GM21360 (cell line): ENCODE data around the gene BICD1.
A peak's percentile ranks its signal among the peaks of the same experiment; 100 is the strongest.
"Not testable (repeated sequence)": the region's sequence is repeated elsewhere in the genome, so short reads cannot be mapped to it uniquely, and the experiment has no call there.

Experiments
- ATAC-seq: cut with Tn5 transposase; IDR thresholded peaks from one replicate; pipeline ENCODE4 v1.9.1; 2021; ENCODE audit warnings: mild to moderate bottlenecking, moderate library complexity; ENCODE audit not compliant: unreplicated experiment

The BICD1 gene

DNA sequence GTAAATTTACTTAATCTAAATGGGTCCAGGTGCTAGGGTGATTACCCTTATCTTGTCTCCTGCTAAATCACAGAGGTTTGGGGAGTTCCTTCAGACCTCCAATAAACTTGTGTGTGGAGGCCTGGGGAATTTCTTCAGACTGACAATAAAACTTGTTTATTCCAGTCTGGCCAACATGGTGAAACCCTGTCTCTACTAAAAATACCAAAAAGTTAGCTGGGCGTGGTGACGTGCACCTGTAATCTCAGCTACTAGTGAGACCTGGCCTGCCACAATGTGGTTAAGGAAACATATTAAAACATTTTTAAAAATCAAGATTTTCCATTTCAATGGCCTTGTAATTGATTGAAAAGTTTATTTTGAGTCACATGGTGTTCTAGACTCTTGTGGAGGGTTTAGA lies 165.8 kb downstream of the BICD1 start:
- ATAC-seq, result no peak

DNA sequence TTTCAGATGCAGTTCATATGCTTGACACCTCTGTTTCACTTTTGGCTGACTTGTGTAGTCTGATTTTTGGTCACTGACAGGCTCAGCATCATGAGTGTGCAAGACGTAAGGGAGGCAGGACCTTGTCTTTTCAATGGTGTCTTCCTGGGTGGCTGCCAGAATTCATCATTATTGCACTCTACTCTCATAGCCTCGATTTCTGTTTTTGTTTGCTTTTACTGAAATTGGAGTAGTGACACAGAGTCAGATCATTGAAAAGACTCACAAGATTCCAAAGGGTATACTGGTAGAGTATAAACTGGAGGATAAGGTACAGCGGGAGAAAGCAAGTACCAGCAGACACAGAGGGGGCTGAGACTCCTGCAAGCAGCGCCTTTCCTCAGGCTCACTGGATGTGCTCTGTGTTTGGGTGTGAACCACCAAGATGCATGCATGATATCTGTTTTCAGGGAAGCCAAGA lies 166.4 kb downstream of the BICD1 start:
- ATAC-seq, result peak; percentile 62

DNA sequence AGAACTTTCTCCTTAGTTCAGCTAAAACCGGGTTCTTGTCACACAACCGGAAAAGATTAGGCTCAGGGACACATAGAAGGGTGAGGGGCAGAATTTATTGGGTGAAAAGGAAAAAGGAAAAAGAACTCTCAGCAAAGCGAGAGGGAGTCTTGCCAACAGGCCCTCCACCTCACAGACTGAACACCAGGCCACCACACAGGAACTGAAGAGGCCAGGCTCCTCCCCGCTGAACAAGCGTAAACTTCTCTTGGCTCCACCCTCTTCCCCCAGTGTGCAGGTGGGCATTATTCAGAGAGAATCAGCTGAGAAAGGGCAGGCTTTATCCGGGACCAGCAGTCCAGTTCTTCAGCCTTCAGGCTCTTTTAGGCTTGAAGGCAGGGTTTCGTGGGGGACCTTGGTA lies 167.1 kb downstream of the BICD1 start:
- peak; percentile 77 for ATAC-seq

DNA sequence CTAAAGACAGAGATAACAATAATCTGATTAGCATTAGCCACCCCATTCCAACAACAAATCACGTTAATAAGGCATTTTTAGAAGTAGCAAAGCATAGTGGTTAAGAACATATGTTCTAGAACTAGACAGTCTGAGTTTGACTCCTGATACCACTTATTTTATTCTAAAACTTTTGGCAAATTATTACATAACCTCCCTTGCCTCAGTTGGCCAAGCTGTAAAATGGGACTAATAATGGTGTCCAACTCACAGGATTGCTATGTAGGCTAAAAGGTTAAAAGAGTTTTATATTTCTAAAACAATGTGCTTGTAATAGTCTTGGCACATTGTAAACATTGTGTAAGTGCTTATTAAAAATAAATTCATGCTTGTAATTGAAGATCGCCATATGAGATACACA lies 168.0 kb downstream of the BICD1 start:
- ATAC-seq, result no peak

DNA sequence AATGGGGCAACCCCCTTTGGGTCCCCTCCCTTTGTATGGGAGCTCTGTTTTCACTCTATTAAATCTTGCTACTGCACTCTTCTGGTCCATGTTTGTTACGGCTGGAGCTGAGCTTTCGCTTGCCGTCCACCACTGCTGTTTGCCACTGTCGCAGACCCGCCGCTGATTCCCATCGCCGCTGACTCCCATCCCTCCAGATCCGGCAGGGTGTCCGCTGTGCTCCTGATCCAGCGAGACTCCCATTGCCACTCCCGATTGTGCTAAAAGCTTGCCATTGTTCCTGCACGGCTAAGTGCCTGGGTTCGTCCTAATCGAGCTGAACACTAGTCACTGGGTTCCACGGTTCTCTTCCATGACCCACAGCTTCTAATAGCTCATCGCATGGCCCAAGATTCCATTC lies 168.9 kb downstream of the BICD1 start:
- ATAC-seq, result not testable (repeated sequence)

DNA sequence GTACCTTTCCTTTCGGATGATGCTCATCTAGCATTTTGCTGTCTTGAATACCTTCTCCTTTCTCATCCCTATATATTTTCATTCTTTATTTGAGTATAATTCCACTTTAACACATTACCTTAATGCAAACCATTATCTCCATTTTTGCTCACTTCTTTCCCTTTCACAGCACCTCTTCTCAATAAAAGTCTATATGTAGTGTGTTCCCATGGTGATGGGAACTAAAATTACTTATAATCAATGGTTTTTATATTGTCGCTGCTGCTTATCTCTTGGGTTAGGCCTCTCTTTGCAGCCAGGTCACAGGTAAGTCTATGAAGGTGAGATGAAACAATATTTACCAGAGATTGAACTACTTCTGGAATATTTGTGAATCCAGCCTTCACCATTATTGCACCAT lies 171.1 kb downstream of the BICD1 start:
- ATAC-seq, result no peak

DNA sequence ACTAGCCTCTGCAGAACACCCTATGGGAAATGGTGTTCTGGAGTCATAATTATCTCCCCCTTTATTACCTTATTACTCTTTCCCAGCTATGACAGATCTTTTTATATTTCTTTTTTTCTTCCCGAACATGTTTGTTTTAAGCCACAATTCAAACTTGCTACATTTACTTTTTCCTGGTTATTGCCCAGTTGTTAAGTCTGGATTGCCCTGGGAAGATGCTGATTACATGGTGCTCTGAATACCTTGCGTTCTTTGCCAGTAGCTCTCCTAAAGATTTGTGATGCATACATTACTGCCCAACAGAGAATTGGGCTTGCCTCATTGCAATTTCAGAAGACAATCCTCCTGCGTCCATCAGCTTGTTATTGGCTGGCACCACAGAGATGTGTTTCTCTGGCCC lies 174.5 kb downstream of the BICD1 start:
- ATAC-seq, result no peak

DNA sequence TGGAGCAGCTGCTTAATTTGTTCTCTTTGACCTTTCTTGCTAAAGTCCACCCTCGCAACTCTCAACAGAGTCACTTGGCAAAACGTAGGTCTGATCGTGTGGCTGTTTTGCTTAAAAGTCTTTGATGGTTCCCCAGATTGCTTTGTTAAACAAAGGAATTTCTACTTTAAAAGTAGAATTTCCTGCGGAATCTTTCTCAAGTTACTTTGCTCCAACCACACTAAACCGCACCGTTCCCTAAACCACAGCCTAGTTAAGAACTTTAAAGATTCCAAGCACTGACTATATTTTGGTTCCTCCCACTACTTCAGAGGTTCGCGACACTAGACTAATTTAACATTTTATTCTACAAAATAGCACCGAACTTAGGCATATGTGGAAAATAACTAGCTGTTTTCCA lies 177.9 kb downstream of the BICD1 start:
- no peak for ATAC-seq

DNA sequence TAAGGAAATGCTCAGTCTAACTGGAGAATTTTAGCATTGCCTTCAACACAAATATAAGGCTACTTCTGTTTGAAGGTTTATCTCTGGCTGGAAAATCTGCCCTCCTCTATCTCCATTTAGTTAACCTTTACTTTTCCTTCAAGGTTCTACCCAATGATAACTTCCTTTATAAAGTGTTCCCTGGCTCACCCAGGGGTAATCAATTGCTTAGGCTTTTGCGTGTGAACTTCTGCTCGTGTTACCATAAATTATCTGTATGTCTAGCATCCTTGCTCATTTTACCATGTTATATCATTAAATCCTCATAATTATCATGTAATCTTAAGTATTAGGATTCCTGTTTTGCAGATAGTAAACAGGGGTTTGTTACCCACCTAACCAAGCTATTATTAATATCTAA lies 178.4 kb downstream of the BICD1 start:
- no peak for ATAC-seq

DNA sequence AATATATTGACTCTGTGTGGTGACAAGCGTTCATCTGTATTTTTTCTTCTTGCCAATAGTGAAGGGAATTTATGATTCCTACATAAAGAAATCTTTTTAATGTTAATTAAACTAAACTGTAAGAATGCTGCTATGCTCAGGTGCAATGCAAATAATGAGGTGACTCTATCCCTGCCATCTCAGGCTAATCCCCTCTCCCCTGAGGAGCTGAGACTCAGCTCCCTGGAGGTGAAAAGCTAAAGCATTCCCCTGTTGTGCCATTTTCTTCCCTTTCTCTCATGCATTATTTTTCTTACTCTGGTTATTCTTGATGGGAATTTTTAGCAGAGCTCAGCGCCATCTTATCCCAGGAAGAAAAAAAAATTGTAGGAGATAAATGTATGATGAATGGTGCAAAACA lies 178.8 kb downstream of the BICD1 start:
- ATAC-seq, result no peak

DNA sequence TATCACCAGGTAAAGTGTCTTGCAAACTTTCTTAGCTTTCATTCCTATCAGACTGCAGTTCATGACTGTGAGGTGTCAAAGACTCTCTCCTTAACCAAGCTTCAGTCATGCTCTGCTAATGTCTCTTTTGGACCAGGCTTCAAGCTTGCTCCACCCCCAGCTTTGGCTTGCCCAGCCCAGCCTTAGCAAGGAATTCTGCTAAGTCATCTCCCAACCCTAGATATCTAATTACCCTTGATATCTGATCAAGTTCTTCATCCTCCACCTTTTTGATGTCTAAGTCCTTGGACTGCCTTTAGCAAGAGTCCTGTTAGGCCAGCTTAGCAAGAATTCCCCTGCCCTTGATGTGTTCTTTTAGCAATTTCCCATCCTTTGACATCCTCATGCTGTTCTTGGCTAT lies 183.8 kb downstream of the BICD1 start:
- ATAC-seq, result no peak

DNA sequence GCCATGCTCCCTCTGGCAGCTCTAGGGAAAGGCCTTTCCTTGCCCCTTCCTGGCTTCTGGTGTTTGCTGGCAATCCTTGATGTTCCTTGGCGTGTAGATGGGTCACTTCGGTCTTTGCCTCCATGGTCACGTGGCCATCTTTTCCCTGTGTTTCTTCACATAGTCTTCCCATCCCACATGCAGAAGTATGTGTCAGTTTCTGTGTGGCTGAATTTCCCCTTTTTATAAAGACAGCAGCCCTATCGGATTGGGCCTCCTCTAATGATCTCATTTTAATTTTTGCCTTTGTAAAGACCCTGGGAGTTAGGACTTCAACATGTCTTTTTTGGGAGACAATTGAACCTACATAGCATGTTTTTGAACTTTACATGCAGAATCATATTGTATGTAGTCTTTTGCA lies 185.5 kb downstream of the BICD1 start:
- no peak for ATAC-seq

DNA sequence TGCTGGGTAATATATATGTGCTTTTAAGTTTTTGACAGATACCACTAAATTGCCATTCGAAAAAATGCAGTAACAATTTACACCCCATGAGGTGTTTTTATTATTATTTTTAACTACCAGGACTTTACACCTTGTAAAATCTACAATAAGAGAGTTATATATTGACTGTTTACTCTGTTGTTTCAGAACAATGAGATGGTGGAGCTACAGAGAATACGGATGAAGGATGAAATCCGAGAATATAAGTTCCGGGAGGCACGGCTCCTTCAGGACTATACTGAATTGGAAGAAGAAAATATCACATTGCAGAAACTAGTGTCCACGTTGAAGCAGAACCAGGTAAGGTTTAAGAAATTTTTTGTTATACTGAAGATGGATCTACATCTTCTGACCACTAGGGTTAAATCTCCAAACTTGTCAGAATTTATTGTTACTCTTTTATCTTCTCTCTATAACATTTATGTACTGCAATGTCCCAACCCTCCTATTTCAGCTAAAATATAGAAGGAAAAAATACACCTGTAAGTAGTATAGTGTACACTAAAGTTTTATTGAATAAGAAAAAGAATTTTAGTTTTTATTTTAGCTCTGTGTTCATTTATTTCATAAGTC lies 187.3 kb downstream of the BICD1 start:
- ATAC-seq, result no peak

DNA sequence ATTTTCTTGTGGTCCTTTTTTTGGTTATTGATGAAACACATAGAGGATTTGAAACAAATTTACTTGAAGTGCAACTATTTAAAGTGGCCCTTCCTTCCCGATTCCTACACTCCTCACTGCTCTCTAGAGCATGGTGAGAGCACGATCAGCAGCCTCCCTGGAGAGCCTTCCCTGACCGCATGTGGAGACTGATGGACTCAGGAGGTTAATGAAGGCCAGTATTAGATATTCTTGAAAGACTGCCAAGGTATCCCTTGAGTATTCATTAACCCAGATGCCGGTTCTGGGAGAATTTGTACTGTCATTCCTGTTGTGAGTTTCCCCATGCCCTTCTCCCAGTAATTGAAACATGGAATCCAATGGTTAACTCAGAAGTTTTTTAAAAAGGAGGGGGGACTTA lies 189.9 kb downstream of the BICD1 start:
- no peak for ATAC-seq

DNA sequence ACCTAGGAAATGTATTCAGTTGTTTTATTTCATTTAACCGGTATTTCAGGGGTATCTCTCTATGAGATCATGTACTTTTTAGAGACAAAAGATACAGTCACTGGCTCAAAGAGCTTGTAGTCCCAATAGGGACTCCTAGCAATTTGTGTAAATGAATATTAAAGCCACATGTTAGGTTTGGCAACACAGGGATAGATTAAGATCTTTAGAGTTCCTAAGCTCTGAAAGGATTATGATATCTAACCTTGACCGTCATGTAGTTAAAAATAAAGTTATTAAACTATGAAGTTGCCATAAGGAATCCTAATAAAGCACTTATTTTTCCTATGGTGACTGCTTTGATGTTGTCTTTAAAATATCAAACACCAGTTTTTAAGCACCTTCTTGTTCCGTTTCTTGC lies 192.3 kb downstream of the BICD1 start:
- no peak for ATAC-seq

DNA sequence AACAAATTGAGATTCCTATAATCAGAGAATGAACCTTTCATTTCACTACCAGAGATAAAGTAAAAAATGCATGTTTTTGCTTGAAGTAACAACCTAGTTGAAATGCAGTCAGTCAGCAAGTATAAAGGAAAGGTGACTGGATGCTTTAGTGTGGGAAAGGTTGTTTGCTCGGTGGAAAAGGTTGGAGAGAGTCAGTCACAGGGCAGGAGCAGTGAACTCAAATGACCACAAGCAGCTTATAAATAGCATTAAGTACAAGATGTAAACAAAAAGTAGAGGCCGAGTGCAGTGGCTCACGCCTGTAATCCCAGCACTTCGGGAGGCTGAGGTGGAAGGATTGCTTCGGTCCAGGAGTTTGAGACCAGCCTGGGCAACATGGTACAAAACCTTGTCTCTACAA lies 194.6 kb downstream of the BICD1 start:
- ATAC-seq, result no peak

DNA sequence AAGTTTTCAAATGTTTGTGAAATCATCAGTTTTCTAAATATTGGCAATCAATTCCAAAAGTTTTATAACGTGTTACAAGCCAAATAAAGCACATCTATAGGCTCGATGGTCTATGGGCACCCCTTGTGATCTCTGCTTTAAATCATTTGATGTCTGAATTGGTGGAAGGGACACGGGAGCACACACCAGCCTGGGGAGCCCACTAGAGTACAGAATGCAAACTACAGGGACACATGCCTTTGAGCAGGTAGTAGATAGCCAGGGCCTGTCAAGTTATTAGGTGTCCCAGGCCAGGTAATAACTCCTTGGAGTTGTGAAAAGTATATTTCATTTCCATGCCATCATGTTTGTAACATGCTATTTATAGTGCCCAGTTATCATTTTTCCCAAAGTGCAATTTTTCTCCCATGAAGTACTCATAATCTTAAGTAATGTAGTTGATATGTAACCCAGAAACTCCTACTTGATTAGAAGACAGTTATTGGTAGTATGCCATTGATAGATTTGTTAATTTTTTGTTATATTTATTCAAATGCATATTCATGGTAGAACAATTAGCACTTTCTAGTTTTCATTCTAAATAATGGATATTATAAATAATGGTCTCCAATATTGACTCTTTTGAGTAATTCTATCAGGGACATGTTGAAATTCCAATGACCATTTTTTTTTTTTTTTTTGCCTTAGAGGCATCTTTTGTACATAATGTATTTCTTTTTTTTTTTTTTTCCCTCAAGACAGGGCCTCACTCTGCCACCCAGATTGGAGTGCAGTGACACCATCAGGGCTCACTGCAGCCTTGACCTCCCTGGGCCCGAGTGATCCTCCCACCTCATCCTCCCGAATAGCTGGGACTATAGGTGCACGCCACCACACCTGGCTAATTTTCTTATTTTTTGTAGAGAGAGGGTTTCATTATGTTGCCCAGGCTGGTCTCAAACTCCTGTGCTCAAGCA lies 195.8 kb downstream of the BICD1 start:
- ATAC-seq, result peak; percentile 82

DNA sequence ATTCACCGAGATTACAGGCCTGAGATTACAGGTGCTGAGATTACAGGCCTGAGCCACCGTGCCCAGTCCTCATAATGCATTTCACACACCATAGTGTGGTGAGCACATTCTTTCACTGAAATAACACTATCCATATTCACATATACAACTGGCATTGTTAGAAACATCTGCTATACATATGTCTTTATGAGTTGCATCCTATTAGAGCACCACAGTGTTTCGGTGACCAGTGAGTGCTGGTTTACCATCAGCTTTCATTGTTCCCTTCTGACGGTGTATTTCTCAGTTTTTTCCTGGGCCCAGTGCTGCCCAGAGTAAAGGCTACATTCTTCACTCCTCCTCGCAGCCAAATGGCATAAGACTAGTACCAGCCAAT lies 196.5 kb downstream of the BICD1 start:
- ATAC-seq, result no peak

DNA sequence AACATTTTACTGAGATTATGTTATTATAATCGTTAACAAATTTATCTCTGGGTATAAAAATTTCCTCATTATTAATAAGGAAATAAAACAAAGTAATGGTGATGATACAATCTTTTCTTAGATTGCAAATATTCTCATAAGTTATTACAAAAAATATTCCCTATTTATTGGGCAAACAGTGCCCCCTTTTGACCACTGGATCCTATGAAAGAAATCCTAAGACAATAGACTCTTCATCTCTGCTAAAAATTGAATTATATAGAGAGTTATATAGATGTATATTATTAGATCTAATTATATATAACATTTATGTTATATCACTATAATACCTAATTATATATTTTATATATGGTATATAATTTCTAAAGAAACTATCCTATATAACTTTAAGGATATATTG lies 198.5 kb downstream of the BICD1 start:
- no peak for ATAC-seq

DNA sequence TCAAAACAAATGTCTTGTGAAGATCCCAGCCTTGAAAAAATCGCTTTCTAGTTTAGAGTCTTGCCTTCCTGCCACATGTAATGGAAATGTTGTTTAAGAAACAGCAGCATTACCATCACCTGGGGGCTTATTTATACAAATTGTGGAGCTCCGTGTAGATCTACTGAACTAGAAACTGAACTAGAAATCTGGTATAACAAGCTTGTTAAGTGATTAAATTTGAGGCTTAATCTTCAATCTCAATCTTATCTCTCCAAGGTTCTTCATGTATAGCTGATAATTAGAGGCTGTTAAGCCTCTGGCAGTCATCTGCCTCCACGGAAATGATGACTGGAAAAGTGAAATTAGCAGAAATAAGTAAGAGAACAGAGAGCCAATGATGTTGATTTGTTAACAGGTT lies 200.7 kb downstream of the BICD1 start:
- no peak for ATAC-seq

DNA sequence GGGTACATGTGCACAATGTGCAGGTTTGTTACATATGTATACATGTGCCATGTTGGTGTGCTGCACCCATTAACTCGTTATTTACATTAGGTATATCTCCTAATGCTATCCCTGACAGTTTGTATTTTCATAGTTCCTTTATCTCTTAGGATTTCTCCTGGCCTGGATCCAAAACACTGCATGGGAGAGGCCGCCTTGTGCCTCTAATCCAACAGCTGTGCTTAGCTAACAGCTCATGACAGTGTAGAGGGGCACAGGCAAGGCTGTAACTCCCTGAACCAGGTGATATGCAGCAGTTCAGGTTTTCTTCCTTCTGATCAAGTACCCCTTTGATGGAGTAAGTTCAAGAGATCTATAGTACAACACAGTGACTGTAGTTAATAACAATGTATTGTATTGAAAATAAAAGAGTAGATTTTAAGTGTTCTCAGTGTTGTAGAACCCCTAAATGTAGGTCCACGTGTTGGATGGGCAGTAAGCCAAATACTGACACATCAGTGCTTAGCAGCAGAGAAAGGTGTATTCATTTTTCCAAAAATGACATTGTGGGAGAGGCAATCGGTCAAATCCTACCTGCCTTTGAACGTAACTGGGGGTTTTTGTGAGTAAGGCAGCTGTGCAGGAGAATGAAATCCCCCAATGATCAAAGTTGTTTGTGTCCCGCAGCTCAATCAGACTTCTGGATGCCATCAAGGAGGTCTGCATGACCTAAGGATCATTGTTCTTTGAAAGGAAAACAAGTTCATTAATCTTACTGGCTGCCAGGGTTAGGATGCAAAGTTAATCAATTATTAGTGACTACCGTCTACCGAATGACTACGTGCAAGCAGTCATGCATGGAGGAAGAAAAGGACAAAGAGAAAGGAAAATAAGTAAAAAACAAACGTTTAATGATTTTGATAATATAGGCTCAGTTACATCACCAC lies 203.4 kb downstream of the BICD1 start:
- no peak for ATAC-seq
